GM23338 (cell line): Measurements from ENCODE around the gene MEGF9. TPM values are rescaled to one million over a fixed set of nuclear protein-coding genes. Genes with fewer than 3 reads are reported as not detected.
A peak's percentile ranks its signal among the peaks of the same experiment; 100 is the strongest.

Experiments used
- ATAC-seq: fragments of 200-7000 bp; cut with Tn5 transposase; 3 replicates; pipeline ENCODE4 v1.9.1; 2020
- DNase-seq: peaks from one replicate; pipeline ENCODE4 v3.0.0-alpha.2; 2015; ENCODE audit warnings: low spot score
- H2AFZ ChIP-seq: fragments of 200-600 bp; sonication (generic); 2 replicates; pipeline ENCODE4 v1.8.0; 2016; ENCODE audit warnings: antibody characterized with exemption, mild to moderate bottlenecking, moderate library complexity
- H3F3A ChIP-seq: fragments of 200-600 bp; sonication (generic); replicated peaks from 2 replicates; pipeline ENCODE4 v1.8.0; 2017; ENCODE audit warnings: antibody characterized with exemption, mixed run types, low read depth
- H3K27ac ChIP-seq: fragments of 200-600 bp; sonication (generic); 2 replicates; pipeline ENCODE4 v1.6.1; 2016; ENCODE audit warnings: low read depth
- H3K27me3 ChIP-seq: fragments of 200-600 bp; sonication (generic); 2 replicates; pipeline ENCODE4 v1.8.0; 2016; ENCODE audit warnings: mild to moderate bottlenecking, mixed run types, moderate library complexity; ENCODE audit not compliant: insufficient read depth
- H3K36me3 ChIP-seq: fragments of 200-600 bp; sonication (generic); 2 replicates; pipeline ENCODE4 v1.8.0; 2016; ENCODE audit warnings: mild to moderate bottlenecking; ENCODE audit not compliant: insufficient read depth
- H3K4me1 ChIP-seq: fragments of 200-600 bp; sonication (generic); 2 replicates; pipeline ENCODE4 v1.8.0; 2016; ENCODE audit warnings: mild to moderate bottlenecking, moderate library complexity; ENCODE audit not compliant: insufficient read depth
- H3K4me2 ChIP-seq: fragments of 200-600 bp; sonication (generic); 2 replicates; pipeline ENCODE4 v1.7.1; 2017; ENCODE audit warnings: mixed run types
- H3K4me3 ChIP-seq: fragments of 200-600 bp; sonication (generic); 2 replicates; pipeline ENCODE4 v1.6.1; 2016; ENCODE audit warnings: mixed run types
- H3K79me2 ChIP-seq: fragments of 200-600 bp; sonication (generic); replicated peaks from 2 replicates; pipeline ENCODE4 v1.8.0; 2017; ENCODE audit warnings: mild to moderate bottlenecking; ENCODE audit not compliant: insufficient read depth
- H3K9me2 ChIP-seq: fragments of 200-600 bp; sonication (generic); 2 replicates; pipeline ENCODE4 v1.8.0; 2017; ENCODE audit not compliant: insufficient read depth
- H4K20me1 ChIP-seq: fragments of 200-600 bp; sonication (generic); replicated peaks from 2 replicates; pipeline ENCODE4 v1.8.0; 2017; ENCODE audit warnings: mild to moderate bottlenecking; ENCODE audit not compliant: insufficient read depth
- H3K27ac Mint-ChIP-seq: 2 replicates; pipeline ENCODE4 v1.8.0; 2020; ENCODE audit warnings: inconsistent platforms, mild to moderate bottlenecking, moderate library complexity, mixed read lengths
- H3K27me3 Mint-ChIP-seq: 3 replicates; pipeline ENCODE4 v1.8.0; 2022; ENCODE audit warnings: low read depth, mild to moderate bottlenecking, moderate library complexity, mixed read lengths, inconsistent platforms; ENCODE audit not compliant: insufficient read depth, poor library complexity
- H3K36me3 Mint-ChIP-seq: 3 replicates; pipeline ENCODE4 v1.8.0; 2021; ENCODE audit warnings: low read depth, mild to moderate bottlenecking, inconsistent platforms, moderate library complexity, mixed read lengths
- H3K4me1 Mint-ChIP-seq: 3 replicates; pipeline ENCODE4 v1.8.0; 2020; ENCODE audit warnings: mild to moderate bottlenecking, inconsistent platforms, mixed read lengths
- H3K4me3 Mint-ChIP-seq: 3 replicates; pipeline ENCODE4 v1.8.0; 2021; ENCODE audit warnings: moderate library complexity, mild to moderate bottlenecking, inconsistent platforms, mixed read lengths
- H3K9me3 Mint-ChIP-seq: 3 replicates; pipeline ENCODE4 v1.8.0; 2020; ENCODE audit warnings: moderate library complexity, mild to moderate bottlenecking, inconsistent platforms, mixed read lengths
- EZH2phosphoT487 ChIP-seq: fragments of 200-600 bp; sonication (generic); IDR thresholded peaks from one replicate; pipeline ENCODE4 v1.8.1; 2018; ENCODE audit warnings: antibody characterized with exemption; ENCODE audit not compliant: unreplicated experiment
- JUNB ChIP-seq: IDR thresholded peaks from one replicate; pipeline ENCODE4 v1.6.1; 2016; ENCODE audit warnings: antibody characterized with exemption; ENCODE audit not compliant: unreplicated experiment
- ZNF331 ChIP-seq: fragments of 250-450 bp; sonication (Bioruptor Pico); IDR thresholded peaks from 2 replicates; pipeline ENCODE4 v1.5.0; 2020; ENCODE audit warnings: low read depth, mild to moderate bottlenecking, moderate library complexity
- ZNF462 ChIP-seq: fragments of 250-450 bp; sonication (Bioruptor Pico); IDR thresholded peaks from 2 replicates; pipeline ENCODE4 v1.5.0; 2020; ENCODE audit warnings: mild to moderate bottlenecking, moderate library complexity
- polyA plus RNA-seq: library from polyadenylated mRNA; unstranded; fragments of >200 nt; fragmentation: Nextera tagmentation; extraction: Ambion mirVana; gene quantifications from 2 replicates; pipeline ENCODE4 v1.2.1, GENCODE V29; 2016
- total RNA-seq: library from RNA; depleted of rRNA; stranded (reverse); fragments of >200 nt; shearing (Covaris generic); gene quantifications from 2 replicates; pipeline ENCODE4 v1.2.3, GENCODE V29; 2014
- TF ChIP-seq, protein P1 (sequence below): IDR thresholded peaks from 2 replicates; pipeline ENCODE4 v1.6.1; 2016; ENCODE audit warnings: antibody characterized with exemption
- TF ChIP-seq, protein P2 (sequence below), 2 experiments: fragments of 200-600 bp in 1 of 2; sonication (generic) in 1 of 2; conservative IDR thresholded peaks; 2 replicates each; pipeline versions ENCODE4 v1.5.1 to v1.6.1; 2016 to 2017; ENCODE audit warnings: antibody characterized with exemption in 2 of 2, low read depth in 2 of 2, mild to moderate bottlenecking in 2 of 2, moderate library complexity in 1 of 2

MEGF9 gene
- total and polyA plus RNA-seq, 2 experiments from 2014 or later = 0.87 to 1.6 TPM

- peak; percentile 78 for DNase-seq
- no peaks in the 10 kb centered on the region for H3K36me3 ChIP-seq
- H4K20me1 ChIP-seq = no peaks in the 10 kb centered on the region
- TF ChIP-seq JUNB (no peak), ZNF331 (CRISPR knock-in tag) (no peak), ZNF462 (CRISPR knock-in tag) (no peak), EZH2phosphoT487 (no peak)
- TF ChIP-seq, protein P1, sequence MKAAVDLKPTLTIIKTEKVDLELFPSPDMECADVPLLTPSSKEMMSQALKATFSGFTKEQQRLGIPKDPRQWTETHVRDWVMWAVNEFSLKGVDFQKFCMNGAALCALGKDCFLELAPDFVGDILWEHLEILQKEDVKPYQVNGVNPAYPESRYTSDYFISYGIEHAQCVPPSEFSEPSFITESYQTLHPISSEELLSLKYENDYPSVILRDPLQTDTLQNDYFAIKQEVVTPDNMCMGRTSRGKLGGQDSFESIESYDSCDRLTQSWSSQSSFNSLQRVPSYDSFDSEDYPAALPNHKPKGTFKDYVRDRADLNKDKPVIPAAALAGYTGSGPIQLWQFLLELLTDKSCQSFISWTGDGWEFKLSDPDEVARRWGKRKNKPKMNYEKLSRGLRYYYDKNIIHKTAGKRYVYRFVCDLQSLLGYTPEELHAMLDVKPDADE = no peak
- TF ChIP-seq, protein P2, sequence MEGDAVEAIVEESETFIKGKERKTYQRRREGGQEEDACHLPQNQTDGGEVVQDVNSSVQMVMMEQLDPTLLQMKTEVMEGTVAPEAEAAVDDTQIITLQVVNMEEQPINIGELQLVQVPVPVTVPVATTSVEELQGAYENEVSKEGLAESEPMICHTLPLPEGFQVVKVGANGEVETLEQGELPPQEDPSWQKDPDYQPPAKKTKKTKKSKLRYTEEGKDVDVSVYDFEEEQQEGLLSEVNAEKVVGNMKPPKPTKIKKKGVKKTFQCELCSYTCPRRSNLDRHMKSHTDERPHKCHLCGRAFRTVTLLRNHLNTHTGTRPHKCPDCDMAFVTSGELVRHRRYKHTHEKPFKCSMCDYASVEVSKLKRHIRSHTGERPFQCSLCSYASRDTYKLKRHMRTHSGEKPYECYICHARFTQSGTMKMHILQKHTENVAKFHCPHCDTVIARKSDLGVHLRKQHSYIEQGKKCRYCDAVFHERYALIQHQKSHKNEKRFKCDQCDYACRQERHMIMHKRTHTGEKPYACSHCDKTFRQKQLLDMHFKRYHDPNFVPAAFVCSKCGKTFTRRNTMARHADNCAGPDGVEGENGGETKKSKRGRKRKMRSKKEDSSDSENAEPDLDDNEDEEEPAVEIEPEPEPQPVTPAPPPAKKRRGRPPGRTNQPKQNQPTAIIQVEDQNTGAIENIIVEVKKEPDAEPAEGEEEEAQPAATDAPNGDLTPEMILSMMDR (conservative IDR thresholded peaks at IDR 0.05; ENCODE audit: low read depth in 2 of 2) = peak; percentile 74 to 86
- H3K4me1 Mint-ChIP-seq = peaks cover 2% of the 10 kb centered on the region; the same call in 2 of the 3 replicates
- H3K4me3 ChIP-seq = no peak overlapping the region
- peaks cover 3% of the 10 kb centered on the region; the same call in 1 of the 3 replicates for H3K36me3 Mint-ChIP-seq
- no peak overlapping the region for H3K4me3 Mint-ChIP-seq
- H3F3A ChIP-seq = no peaks in the 10 kb centered on the region
- H3K27ac Mint-ChIP-seq = no peak overlapping the region
- H3K27me3 Mint-ChIP-seq = peaks cover 2% of the 10 kb centered on the region
- no peak overlapping the region for H2AFZ ChIP-seq
- H3K9me3 Mint-ChIP-seq = peaks cover 4% of the 10 kb centered on the region; the same call in 1 of the 3 replicates
- H3K27me3 ChIP-seq = no peaks in the 10 kb centered on the region
- H3K27ac ChIP-seq = no peak overlapping the region
- H3K9me2 ChIP-seq = 0 out of 2 replicates have a peak, but pooled peaks cover 2% of the 10 kb centered on the region
- no peaks in the 10 kb centered on the region for H3K4me1 ChIP-seq
- ATAC-seq = peak; percentile 91
- H3K4me2 ChIP-seq = no peak overlapping the region
- H3K79me2 ChIP-seq = no peaks in the 10 kb centered on the region
Measured at GRCh38 chr9:120742951-120743416, 28.7 kb upstream of the MEGF9 start.
